Activated CD4-positive, CD25-positive, alpha-beta regulatory T cell treated with anti-CD3 and anti-CD28 coated beads, Interleukin-2, amount 50 U/mL, for 16 hours (primary cell): ENCODE measurements around the gene C8G.

Experiments
- DNase-seq: peaks from one replicate; pipeline ENCODE4 v3.0.0-alpha.2; 2020; ENCODE audit warnings: low read depth, low spot score

The C8G gene

GRCh38 chr9:136982232-136983051, 37.4 kb downstream of the C8G start, which contains the start of gene LCNL1:
Gene LCNL1, plus strand, starts transcription at chr9:136982993. Its CDS starts 594 bp downstream, at chr9:136983587.
- DNase-seq, result no peak

DNA sequence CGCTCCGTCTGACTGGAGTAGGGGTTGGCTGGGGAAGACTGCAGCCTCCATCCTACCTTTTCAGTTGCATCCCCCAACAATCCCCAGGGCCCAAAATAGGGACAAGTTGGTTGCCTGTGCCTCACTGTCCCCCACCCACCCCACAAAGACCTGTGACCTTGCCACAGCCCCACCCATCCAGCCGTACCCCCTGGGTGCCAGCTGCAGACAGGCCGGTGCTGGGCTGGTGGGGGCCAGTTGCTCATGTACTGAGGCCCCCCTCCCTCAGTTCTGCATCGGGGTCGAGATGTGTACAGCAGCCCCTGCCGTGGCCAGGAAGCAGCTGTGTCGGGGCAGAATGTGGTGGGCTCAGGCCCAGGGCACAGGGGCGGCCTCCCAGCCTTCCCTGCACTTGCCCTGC, 38.1 kb downstream of the C8G start:
- DNase-seq, result no peak

GRCh38 chr9:136983656-136984314, 38.7 kb downstream of the C8G start:
- no peak for DNase-seq

- DNase-seq, result no peak
These were observed 39.5 kb downstream of the C8G start for GRCh38 chr9:136984464-136985026.

GRCh38 chr9:136985027-136985602, 40.1 kb downstream of the C8G start:
- DNase-seq, result no peak

DNA sequence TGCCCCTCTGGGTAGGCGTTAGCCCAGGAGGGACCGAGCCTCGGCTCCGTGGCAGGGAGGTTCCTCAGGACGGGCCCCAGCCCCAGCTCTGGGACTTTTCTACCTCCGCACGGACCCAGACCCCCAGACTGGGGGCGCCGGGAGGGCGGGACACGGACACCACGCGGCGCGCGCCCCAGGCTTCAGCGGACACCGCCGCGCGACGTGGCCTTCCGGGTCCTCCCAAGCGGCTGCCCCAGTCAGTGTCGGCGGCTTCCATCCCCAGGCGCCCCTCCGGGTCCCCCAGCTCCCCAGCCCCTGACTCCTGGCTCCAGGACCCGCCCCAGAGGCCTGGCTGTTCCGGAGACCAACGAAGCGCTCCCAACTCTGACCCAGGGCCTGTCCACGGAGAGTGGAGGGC, 40.8 kb downstream of the C8G start:
- DNase-seq, result no peak

DNA sequence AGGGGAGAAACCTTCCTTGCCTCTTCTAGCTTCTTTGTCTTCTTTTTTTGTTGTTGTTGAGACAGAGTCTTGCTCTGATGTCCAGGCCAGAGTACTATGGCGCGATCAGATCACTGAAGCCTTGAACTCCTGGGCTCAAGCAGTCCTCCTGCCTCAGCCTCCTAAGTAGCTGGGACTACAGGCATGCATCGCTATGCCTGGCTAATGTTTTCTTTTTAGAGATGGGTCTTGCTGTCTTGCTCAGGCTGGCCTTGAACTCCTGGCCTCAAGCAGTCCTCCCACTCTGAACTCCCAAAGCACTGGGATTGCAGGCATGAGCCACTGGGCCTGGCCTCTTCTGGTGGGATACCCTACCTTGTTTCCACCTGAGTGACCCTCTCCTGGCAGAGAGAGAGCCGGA, 43.8 kb downstream of the C8G start:
- DNase-seq, result no peak

DNA sequence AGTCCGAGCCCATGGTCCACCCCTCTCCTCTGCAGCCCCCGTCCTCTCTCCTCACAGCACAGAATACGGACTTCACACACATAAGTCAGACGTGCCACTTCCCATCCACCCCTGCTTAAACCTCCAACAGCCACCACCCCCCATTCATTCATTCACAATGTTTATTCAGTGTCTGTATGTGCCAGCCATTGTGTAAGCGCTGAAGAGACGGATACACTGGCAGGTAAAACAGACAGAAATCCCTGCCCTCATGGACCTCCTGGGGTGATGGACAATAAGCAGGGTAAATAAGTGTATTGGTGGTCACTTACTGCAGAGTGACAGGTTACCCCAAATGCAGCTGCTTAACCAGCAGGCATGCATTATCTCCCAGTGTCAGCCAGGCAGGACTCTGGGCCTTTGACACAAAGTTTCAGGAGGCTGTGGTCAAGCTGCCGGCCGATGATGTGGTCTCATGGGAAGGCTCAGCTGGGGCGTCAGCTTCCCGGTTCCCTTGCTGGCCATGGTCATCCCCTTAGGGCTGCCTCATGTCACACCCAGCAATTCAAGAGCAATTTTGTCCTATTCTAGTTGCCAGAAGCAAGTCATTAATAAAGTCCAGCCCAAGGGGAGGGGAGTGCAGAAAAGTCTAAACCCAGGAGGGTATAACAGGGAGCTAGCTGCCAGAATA, 45.3 kb downstream of the C8G start:
- DNase-seq, result no peak

- peak; percentile 83 for DNase-seq
These were observed 47.2 kb downstream of the C8G start, which contains the start of gene PAXX for GRCh38 chr9:136991993-136992818. Gene PAXX, plus strand, starts transcription at chr9:136992422. Its CDS starts 22 bp downstream, at chr9:136992444.

DNA sequence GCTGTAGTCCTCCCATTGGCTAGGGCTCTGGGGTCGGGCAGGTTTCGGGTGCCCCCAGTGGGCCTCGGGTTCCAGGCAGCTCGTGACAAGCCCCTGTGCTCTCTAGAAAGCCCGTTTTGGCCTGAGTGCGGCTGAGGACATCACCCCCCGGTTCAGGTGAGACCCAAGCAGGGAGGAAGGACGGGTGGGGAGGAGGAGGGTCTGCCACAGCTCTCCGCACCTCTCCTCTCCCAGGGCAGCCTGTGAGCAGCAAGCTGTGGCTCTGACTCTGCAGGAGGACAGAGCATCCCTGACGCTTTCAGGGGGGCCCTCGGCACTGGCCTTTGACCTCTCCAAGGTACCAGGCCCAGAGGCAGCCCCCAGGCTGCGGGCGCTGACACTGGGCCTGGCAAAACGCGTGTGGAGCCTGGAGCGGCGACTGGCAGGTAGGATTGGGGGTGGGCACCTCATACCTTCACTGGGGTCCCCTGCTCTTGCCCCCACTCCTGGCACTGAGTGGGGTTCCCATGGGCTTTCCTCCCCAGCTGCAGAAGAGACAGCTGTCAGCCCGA, 47.9 kb downstream of the C8G start:
- DNase-seq, result no peak

DNA sequence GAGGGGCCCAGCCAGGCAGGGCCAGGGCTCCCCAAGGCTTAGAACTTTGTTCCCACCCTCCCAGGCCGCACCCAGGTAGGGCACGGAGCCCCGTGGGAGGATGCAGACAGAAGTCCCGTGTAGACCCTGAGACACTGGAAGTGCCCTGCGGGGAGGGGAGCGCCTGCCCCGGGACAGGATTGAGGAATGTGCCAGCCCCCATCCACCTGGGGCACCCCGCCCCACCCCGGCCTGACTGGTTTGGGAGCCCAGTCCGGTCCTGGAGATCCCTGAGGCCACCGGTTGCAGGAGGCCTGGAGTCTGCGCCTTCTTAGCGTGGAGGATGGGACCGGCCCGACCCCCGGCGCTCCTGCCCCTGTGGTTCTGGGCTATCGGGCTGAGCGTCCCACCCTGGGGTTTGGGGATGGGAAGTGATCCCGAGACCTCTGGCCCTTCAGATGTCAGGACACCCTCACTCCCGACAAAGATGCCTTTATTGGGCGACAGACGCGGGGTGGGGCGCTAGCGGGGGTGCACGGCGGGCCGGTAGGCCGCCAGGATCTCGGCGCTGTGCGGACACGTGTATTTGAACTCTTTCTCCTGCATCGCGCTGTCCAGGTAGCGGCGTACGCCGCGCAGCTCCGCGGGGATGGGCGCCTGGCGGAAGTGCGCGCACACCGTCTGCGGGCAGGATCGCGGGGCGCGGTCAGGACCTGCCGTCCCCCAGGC, 49.3 kb downstream of the C8G start:
- no peak for DNase-seq

GRCh38 chr9:136994888-136995230, 49.8 kb downstream of the C8G start:
- no peak for DNase-seq

- no peak for DNase-seq
These were observed 50.3 kb downstream of the C8G start for GRCh38 chr9:136995362-136995761.

GRCh38 chr9:136995772-136996311, 50.8 kb downstream of the C8G start:
- no peak for DNase-seq
